ENCODE data around the gene OBP2A.

Gene OBP2A

GRCh38 chr9:135579889-135580660 lies 34.1 kb downstream of the OBP2A start:
- DNase-seq (ENCODE audit: low spot score), result no peak

- no peak for DNase-seq (ENCODE audit: low spot score)
Measured at GRCh38 chr9:135580664-135581380, 34.9 kb downstream of the OBP2A start.

GRCh38 chr9:135581636-135582426 lies 35.9 kb downstream of the OBP2A start:
- no peak for DNase-seq (ENCODE audit: low spot score)

- DNase-seq (ENCODE audit: low spot score), result no peak
Measured at GRCh38 chr9:135582541-135582940, 36.6 kb downstream of the OBP2A start.

GRCh38 chr9:135582966-135583687 lies 37.2 kb downstream of the OBP2A start:
- DNase-seq (ENCODE audit: low spot score), result no peak

- no peak for DNase-seq (ENCODE audit: low spot score)
Measured at GRCh38 chr9:135583688-135584011, 37.7 kb downstream of the OBP2A start.

- no peak for DNase-seq (ENCODE audit: low spot score)
Measured at GRCh38 chr9:135584371-135584770, 38.4 kb downstream of the OBP2A start.

GRCh38 chr9:135584934-135585333 lies 39.0 kb downstream of the OBP2A start:
- no peak for DNase-seq (ENCODE audit: low spot score)

GRCh38 chr9:135586601-135587109 lies 40.7 kb downstream of the OBP2A start:
- DNase-seq (ENCODE audit: low spot score), result no peak

GRCh38 chr9:135587658-135588057 lies 41.7 kb downstream of the OBP2A start:
- DNase-seq (ENCODE audit: low spot score), result no peak

GRCh38 chr9:135588371-135588770 lies 42.4 kb downstream of the OBP2A start:
- DNase-seq (ENCODE audit: low spot score), result no peak

GRCh38 chr9:135588886-135589595 lies 43.1 kb downstream of the OBP2A start:
- peak; percentile 48 for DNase-seq (ENCODE audit: low spot score)

- DNase-seq (ENCODE audit: low spot score), result no peak
Measured at GRCh38 chr9:135589596-135590485, 43.9 kb downstream of the OBP2A start.

- no peak for DNase-seq (ENCODE audit: low spot score)
Measured at GRCh38 chr9:135590486-135591079, 44.7 kb downstream of the OBP2A start.

GRCh38 chr9:135591506-135592330 lies 45.8 kb downstream of the OBP2A start:
- DNase-seq (ENCODE audit: low spot score), result no peak

- no peak for DNase-seq (ENCODE audit: low spot score)
Measured at GRCh38 chr9:135592331-135592590, 46.3 kb downstream of the OBP2A start.

GRCh38 chr9:135592625-135593024 lies 46.7 kb downstream of the OBP2A start:
- no peak for DNase-seq (ENCODE audit: low spot score)

- DNase-seq (ENCODE audit: low spot score), result no peak
Measured at GRCh38 chr9:135596211-135596610, 50.3 kb downstream of the OBP2A start.
